NCI-H2081 treated with DMSO at 0.1 percent for 48 hours (cell line): Measurements from ENCODE around the gene GAS5.
"Not testable (repeated sequence)": the region's sequence is repeated elsewhere in the genome, so short reads cannot be mapped to it uniquely, and the experiment has no call there.

Experiments used
- DNase-seq: peaks from one replicate; lab custom pipeline; 2025; lab: John Stamatoyannopoulos, UW

The GAS5 gene

GRCh38 chr1:173869021-173869359 lies 1.2 kb upstream of the GAS5 start:
- no peak for DNase-seq

GRCh38 chr1:173868266-173869020 lies 654 bp upstream of the GAS5 start, which contains the start of gene ZBTB37:
ZBTB37 (plus strand) TSS chr1:173868380; CDS start chr1:173870226, 1,846 bp downstream.
- peak; percentile 54 for DNase-seq

- DNase-seq = no peak
Observed at GRCh38 chr1:173867141-173867752, 542 bp downstream of the GAS5 start.

GRCh38 chr1:173866413-173867115 lies 1.2 kb downstream of the GAS5 start:
- DNase-seq = no peak

GRCh38 chr1:173865468-173866164 lies 2.2 kb downstream of the GAS5 start:
- no peak for DNase-seq

- no peak for DNase-seq
Observed at GRCh38 chr1:173864179-173864867, 3.5 kb downstream of the GAS5 start.

GRCh38 chr1:173863224-173864161 lies 4.3 kb downstream of the GAS5 start:
- DNase-seq = no peak

GRCh38 chr1:173862769-173863223 lies 5.0 kb downstream of the GAS5 start:
- no peak for DNase-seq

GRCh38 chr1:173862146-173862768 lies 5.5 kb downstream of the GAS5 start:
- not testable (repeated sequence) for DNase-seq

- no peak for DNase-seq
Observed at GRCh38 chr1:173861731-173862145, 6.1 kb downstream of the GAS5 start.

- no peak for DNase-seq
Observed at GRCh38 chr1:173860065-173860464, 7.7 kb downstream of the GAS5 start.

GRCh38 chr1:173859547-173859946 lies 8.2 kb downstream of the GAS5 start:
- not testable (repeated sequence) for DNase-seq

- no peak for DNase-seq
Observed at GRCh38 chr1:173857363-173857917, 10.3 kb downstream of the GAS5 start.

GRCh38 chr1:173856903-173857302 lies 10.9 kb downstream of the GAS5 start:
- DNase-seq = no peak

- DNase-seq = no peak
Observed at GRCh38 chr1:173856014-173856413, 11.8 kb downstream of the GAS5 start.

- no peak for DNase-seq
Observed at GRCh38 chr1:173853074-173853473, 14.7 kb downstream of the GAS5 start.

GRCh38 chr1:173852105-173852504 lies 15.7 kb downstream of the GAS5 start:
- no peak for DNase-seq

GRCh38 chr1:173832748-173833147 lies 35.0 kb downstream of the GAS5 start:
- no peak for DNase-seq

- no peak for DNase-seq
Observed at GRCh38 chr1:173827611-173828010, 40.2 kb downstream of the GAS5 start.
